Measurements from ENCODE around the gene PGD. TPM values are rescaled to one million over a fixed set of nuclear protein-coding genes. Genes with fewer than 3 reads are reported as not detected.
"Not testable (repeated sequence)": the region's sequence is repeated elsewhere in the genome, so short reads cannot be mapped to it uniquely, and the experiment has no call there.

PGD gene
- polyA plus RNA-seq, 4 donors = 156 to 195 (median 185) TPM

DNA sequence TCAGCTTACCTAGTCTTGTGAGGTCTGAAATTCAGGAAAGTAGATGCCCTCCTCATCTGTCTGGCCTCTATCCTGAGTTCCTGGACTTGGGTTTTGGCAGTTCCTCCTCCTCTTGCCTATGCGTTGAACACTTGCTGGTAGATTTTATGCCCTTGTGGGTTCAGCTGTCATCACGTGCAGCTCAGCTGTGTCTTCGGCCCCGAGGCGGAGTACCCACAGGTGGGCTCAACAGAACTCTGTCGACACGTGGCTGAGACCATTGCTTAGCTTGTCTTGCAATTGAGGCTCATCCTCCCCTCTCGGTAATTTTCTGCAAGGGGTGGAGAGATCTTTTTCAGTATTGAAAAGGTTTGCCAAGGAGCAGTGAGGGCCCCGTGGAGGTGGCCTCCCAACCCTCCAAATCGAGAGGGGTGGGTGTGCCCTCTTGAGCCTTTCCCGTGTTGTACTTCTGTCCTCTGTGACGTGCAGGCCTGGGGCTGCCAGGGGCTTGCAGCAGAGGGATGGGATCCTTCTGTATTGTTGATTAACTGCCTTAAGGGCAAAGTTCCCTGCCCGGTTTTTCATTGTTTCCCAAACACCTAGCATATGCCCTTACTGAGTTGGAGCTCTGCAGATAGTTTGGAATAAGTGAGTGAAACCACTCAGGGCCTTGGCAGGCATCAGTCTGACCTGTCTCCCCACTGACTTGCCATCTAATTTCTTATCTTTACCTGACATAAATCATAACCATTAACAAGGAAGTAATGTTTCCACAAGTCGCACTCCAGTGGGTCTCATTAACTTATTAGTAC lies 34.2 kb downstream of the PGD start:
- DNase-seq (ENCODE audit: low read depth in 4 of 4, low spot score in 3 of 4) = no peak

DNA sequence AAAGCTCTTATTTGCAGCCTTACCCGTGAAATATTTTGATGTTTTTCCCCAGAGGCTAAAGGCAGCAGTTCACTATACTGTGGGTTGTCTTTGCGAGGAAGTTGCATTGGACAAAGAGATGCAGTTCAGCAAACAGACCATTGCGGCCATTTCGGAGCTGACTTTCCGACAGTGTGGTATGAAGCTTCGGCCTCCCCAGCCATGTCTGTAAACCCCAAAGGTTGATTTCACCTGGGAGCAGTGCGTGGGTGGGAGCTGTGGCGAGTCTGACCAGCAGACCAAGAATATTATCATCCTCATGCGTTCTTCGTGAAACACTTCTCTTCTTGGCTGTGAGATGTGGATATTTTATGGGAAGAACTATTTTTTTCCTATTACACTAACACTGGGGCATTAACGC lies 34.9 kb downstream of the PGD start:
- DNase-seq (ENCODE audit: low read depth in 4 of 4, low spot score in 3 of 4) = no peak

DNA sequence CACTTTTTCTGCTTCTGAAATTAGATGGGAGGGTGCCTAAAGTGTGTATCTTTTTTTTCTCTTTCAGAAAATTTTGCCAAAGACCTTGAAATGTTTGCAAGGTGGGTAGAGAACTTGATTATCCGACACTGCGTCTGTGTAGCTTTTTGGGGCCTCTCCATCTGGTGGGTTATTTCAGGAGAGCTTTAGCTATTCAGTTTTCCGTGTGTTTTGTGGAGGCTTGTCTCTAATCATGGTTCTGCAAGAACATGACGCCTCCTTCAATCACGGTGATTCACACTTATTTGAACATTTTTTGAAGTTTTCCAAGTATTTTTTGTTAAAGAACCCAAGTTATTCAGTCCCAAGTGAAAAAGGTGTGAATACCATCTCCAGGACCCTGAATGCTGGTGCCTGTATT lies 35.7 kb downstream of the PGD start:
- no peak for DNase-seq (ENCODE audit: low read depth in 4 of 4, low spot score in 3 of 4)

DNA sequence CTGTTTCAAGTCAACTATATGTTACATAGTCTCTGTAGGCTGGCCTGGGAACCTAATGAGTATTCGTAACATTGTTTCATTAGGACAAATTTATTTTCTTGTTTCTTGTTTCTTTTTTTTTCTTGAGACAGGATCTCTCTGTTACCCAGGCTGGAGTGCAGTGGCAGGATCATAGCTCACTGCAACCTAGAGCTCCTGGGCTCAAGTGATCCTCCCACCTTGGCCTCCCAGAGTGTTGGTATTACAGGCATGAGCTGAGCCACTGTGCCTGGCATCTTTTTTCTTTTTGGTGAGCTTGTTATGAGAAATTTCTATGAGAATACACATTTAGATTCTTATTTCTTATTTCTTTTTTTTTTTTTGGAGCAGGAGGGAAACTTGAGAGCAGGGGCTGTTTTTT lies 38.2 kb downstream of the PGD start:
- no peak for DNase-seq (ENCODE audit: low read depth in 4 of 4, low spot score in 3 of 4)

DNA sequence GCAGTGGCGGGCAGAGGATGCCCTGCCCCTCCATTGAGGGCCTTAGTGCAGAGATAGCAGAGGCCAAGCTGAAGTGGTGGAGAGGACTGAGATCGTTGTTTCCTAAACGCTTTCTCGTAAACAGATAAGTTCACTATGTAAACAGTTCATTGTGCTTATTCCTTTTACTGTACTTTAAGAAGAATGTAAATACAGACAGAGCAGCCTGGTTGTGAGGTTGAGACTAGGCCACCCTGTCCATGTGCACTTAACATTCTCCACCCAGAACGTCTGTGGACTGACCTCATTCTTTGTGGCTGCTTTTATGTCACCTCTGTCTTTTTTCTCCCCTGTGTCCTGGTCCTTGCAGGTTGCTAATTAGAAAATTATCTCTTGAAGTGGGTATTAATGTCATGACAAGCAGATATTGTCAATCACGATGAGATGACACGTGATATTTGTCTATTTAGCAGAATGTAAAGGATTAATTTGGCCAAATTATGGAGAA lies 39.9 kb downstream of the PGD start:
- no peak for DNase-seq (ENCODE audit: low read depth in 4 of 4, low spot score in 3 of 4)

DNA sequence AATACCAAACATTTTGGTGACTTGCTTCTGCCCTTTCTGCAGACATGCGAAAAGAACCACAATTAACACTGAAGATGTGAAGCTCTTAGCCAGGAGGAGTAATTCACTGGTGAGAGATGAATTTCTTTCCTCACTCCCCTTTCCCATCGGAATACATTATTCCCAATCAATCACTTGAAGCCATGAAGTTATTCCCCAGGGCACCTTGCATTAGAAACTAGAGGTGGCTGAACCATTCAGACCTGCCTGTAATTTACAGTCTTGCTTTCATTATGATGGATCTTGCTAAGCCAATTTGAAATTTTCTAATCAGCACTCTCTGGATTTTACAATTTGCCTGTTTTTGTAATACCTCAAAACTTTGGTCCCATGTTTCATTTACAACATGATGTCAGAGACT lies 41.4 kb downstream of the PGD start:
- no peak for DNase-seq (ENCODE audit: low read depth in 4 of 4, low spot score in 3 of 4)

DNA sequence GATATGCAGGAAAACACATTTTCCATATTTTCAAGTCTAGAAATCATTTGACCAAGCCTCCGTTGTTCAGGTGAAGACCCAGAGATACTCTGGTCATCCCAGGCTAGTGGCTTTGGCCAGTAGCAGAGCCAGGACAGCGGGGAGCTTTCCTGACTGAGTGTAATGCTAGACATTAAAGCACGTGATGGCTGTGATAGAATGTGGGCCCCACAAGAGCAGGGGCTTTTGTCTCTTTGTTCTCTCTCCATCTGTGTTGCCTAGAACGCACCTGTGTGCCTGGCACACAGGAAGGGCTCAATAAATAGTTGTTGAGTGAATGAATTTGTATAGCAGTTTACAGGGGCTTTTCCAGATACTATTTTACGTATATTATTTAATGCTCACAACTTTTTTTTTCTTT lies 41.9 kb downstream of the PGD start:
- no peak for DNase-seq (ENCODE audit: low read depth in 4 of 4, low spot score in 3 of 4)

DNA sequence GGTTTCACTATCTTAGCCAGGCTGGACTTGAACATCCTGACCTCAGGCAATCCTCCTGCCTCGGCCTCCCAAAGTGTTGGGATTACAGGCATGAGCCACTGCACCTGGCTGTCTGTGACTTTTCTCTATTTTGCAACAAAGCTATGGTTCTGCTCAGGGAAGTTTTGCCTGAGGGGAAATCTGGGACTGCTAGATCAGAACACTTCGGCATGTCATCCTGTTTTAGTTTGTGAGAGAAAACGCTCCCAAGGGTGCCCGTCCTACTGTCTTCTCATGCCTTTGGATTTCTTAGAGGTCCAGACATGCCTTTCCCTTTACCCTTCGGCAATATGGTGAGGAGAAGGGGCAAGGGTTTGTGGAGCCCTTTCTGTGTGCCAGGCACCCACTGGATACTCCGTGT lies 45.4 kb downstream of the PGD start:
- DNase-seq (ENCODE audit: low read depth in 4 of 4, low spot score in 3 of 4) = no peak

DNA sequence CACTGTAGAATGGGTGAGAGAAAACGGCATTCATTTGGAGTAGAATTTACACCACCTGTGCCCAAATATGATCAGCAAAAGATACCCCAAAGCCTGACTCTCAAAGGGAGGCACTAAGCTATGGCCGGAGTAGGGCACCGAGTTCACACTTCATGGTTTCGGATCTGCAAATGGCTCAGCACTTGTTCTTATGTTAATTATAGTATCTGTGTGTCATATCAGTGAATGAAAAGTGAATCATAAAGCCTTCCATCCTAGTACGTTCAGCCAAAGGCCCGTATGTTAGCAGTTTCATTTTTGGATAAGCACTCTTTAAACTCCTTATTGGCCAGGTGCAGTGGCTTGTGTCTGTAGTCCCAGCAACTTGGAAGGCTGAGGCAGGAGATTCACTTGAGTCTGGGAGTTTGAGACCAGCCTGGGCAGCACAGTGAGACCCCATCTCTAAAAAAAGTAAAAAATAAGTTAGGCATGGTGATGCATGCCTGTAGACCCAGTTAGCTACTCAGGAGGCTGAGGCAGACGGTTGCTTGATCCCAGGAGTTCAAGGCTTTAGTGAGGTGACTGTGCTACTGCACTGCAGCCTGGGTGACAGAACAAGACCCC lies 46.0 kb downstream of the PGD start:
- DNase-seq (ENCODE audit: low read depth in 4 of 4, low spot score in 3 of 4) = no peak

DNA sequence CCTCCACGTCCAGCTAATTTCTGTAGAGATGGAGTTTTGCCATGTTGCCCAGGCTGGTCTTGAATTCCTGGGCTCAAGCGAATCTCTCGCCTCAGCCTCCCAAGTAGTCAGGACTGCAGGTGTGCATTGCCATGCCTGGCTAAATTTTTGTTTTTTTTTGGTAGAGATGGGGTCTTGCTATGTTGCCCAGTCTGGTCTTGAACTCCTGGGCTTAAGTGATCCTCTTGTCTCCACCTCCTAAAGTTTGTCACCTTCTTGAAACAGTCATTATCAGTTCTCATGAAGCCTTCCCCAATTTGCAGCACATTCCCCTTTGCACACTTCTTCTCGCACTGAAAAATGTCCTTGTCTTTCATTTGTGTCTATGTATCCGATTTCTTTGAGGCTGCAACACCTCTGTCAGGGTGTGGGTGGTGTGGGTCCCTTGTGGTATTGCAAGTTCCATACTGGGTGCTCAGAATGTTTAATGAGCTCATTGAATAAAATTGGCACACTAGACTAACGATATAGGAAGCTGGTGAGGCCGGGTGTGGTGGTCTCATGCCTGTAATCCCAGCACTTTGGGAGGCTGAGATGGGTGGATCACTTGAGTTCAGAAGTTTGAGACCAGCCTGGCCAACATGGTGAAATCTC lies 48.0 kb downstream of the PGD start:
- no peak for DNase-seq (ENCODE audit: low read depth in 4 of 4, low spot score in 3 of 4)

DNA sequence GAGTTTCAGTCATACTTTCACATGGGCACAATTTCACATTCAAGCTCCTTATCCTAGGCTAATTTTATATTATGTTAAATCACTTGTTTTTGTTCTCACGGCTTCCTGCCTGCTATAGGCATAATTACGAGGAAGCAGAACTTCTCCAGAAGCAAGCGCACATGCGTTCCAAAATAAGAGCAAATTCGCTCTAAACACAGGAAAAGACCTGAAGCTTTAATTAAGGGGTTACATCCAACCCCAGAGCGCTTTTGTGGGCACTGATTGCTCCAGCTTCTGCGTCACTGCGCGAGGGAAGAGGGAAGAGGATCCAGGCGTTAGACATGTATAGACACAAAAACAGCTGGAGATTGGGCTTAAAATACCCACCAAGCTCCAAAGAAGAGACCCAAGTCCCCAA lies 50.9 kb downstream of the PGD start, which contains the start of gene CORT:
Gene CORT (plus strand): TSS at position 281 of the 400 bp plus-strand sequence. CDS start 193 bp downstream, outside the sequence.
- DNase-seq (ENCODE audit: low read depth in 4 of 4, low spot score in 3 of 4) = no peak

DNA sequence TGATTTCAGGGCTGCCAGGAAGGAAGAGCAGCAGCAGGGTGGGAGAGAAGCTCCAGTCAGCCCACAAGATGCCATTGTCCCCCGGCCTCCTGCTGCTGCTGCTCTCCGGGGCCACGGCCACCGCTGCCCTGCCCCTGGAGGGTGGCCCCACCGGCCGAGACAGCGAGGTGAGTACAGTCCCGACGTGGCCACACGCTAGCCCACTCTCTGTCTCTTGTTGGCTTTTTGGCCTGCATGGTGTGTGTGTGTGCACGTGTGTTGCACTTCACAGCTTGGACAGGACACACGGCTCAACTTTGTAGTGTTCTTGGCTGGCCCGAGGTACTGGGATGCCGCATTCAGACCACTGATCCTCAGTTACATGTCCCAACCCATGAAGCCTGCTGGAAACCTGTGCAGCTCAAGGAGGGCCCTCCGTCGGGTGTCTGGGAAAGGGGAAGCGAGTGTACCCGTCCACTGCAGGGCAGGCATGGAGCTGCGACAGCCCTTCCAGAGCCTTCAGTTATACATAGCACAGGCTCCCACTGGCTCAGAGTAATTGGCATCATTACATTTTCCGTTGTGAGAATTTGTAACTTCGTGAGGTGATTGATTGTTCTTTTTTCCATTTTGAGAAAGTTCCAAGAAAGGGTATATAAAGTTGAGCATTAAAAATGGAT lies 51.4 kb downstream of the PGD start:
- DNase-seq (ENCODE audit: low read depth in 4 of 4, low spot score in 3 of 4) = no peak

DNA sequence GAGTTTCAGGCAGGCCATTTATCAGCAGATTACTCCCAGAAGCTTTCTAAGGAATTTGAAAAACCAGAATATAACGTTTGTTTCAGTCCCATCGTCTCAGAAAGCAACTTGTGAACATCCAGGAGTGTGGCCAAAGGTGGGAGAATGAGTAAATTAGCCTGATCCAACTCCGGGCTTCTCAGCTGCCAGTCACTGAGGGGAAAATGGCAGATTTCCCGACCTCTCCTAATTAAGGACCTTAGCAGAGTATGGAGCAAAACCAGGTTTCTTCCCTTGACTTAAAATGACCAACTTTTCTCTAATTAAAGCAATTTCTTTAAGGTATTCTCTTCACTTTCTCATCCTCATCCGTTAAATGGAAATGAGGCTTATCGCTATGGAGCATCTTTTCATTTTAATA lies 52.0 kb downstream of the PGD start:
- no peak for DNase-seq (ENCODE audit: low read depth in 4 of 4, low spot score in 3 of 4)

DNA sequence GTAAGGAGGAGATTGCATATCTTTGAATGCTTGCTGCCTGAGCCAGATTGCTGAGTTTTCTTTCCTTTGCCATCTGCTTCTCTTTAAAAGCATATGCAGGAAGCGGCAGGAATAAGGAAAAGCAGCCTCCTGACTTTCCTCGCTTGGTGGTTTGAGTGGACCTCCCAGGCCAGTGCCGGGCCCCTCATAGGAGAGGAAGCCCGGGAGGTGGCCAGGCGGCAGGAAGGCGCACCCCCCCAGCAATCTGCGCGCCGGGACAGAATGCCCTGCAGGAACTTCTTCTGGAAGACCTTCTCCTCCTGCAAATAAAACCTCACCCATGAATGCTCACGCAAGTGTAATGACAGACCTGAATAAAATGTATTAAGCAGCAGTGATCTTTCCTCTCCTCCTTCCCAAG lies 52.4 kb downstream of the PGD start:
- no peak for DNase-seq (ENCODE audit: low read depth in 4 of 4, low spot score in 3 of 4)

DNA sequence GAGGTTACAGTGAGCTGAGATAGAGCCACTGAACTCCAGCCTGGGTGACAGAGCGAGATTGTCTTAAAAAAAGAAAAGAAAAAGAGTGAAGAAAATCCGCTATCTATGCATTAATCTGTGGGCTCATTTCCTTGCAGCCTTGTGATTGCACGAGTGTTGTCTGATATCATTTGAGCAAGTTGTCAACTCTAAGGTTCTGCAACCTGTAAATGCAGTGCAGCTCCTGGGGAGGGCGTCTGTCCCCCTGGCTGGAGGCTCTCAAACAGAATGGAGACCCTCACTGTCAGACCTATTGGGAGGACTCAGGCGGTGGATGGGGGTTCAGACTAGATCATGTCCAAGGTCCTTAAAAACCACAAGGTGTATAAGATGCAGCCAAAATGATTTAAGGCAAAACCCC lies 57.2 kb downstream of the PGD start:
- no peak for DNase-seq (ENCODE audit: low read depth in 4 of 4, low spot score in 3 of 4)

DNA sequence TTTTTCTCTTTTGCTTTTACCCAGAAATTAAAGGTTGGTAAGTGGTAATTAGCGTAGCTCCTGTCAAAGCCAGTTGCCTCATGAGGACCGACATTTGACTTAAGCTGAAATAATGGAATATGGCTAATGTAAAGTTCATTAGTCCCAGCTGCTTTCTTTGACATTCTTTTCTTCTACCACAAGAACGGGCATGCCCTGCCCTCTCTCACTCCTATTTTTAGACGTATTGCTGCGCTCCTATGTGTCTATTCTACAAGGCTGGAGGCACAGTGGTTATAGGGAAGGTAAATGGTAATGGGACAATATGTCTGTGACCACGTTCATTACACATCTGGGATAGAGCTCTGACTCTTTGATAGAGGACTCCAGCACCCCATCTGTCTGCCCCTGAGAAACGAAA lies 57.8 kb downstream of the PGD start:
- DNase-seq (ENCODE audit: low read depth in 4 of 4, low spot score in 3 of 4) = no peak

DNA sequence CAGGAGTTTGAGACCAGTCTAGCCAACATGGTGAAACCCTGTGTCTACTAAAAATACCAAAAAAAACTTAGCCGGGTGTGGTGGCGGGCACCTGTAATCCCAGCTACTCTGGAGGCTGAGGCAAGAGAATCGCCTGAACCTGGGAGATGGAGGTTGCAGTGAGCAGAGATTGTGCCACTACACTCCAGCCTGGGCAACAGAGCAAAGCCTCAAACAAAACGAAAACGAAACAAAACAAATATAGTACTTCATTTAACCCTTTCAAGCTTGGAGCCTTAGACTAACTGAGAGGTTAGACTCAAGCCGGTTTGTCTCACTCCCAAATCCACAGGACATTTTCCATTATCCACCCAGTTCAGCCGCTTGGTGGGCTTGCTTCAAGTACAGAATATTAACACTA lies 58.6 kb downstream of the PGD start:
- not testable (repeated sequence) for DNase-seq (ENCODE audit: low read depth in 4 of 4, low spot score in 3 of 4)

DNA sequence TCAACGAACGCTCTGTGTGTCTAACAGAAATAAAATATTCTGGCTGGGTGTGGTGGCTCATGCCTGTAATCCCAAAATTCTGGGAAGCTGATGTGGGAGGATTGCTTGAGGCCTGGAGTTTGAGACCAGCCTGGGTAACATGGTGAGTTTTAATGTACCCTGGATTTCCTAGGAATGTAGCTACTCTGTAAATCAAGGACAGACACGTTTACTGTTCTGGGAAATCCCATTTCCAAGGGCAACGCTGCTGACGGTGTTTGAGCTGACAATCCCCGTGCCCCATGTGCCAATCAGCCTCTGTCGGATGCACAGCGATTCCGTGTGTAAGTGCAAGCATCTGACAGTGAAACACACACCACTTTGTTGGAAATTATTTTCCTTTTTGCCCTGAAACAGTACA lies 59.0 kb downstream of the PGD start:
- DNase-seq (ENCODE audit: low read depth in 4 of 4, low spot score in 3 of 4) = no peak

DNA sequence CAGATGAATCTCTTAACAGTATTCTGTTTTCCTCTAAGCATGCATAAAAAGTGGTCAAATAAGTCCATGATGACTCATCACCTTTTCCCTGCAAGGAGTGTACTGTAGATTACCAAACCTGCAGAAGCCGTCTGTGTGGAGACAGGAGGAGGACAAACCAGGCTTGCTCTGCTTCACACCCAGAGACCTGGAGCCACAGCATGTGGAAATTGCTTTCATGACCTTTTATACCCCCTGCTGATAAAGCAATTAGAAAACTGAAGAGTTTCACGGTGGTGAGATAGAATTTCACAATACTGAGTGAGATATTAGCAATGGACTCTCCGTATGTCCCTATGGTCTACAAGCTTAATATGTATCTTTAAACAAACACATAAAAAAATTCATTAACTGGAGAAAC lies 60.3 kb downstream of the PGD start:
- no peak for DNase-seq (ENCODE audit: low read depth in 4 of 4, low spot score in 3 of 4)

DNA sequence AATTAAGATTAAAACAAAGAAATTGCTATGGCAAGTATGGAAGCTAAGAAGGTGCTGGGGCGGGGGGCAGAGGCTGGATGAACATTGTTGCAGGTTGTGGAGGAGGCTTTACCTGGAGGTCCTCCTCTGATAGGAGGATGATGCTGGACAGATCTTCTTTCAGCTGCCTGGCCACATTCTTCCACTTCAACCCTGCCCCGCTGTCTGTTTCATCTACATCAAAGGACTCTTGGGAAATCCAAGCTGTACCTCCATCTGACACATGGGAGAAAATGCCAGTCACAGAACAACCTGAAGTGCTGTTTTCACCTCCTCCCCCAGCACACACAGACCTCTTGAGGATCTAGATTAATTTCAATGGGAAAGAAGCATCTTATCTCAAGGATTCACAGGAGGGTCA lies 68.2 kb downstream of the PGD start:
- no peak for DNase-seq (ENCODE audit: low read depth in 4 of 4, low spot score in 3 of 4)

DNA sequence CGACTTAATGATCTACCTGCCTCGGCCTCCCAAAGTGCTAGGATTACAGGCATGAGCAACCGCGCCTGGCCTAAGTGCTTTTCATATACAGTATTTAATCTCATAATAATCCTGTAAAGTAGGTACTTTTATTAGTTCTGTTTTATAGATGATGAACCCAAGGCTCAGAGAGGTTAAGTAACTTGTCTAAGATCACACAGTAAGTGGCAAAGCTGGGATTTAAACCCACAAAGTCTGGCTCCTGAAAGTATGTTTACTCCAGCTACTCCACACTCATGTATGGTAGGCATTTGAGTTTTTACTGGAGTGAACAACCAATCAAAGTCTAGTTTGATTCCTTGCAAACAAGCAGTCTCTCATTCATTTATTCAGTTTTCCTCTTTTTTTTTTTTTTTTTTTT lies 71.2 kb downstream of the PGD start:
- DNase-seq (ENCODE audit: low read depth in 4 of 4, low spot score in 3 of 4) = no peak
